Measurements from ENCODE around the gene VPS37D. TPM values are rescaled to one million over a fixed set of nuclear protein-coding genes. Genes with fewer than 3 reads are reported as not detected.

VPS37D gene
- total RNA-seq, 1 experiment from 2014 or later = 4.4 TPM

GRCh38 chr7:73645643-73646174 lies 21.9 kb upstream of the VPS37D start:
- in situ Hi-C loops (cut with HindIII; ENCODE audit: low pct_unique_long_range_greater_than_20kb, low sequenced_read_pairs) = no loop called here
- no TSS peak for BruUV-seq (replicated peaks)
- no peaks in the 10 kb centered on the region for H3K9me3 ChIP-seq (ENCODE audit: control insufficient read depth, insufficient read depth, low read depth, low read length)

More at GRCh38 chr7:73645643-73646174, 21.9 kb upstream of the VPS37D start:
- POLR2A ChIA-PET = interaction anchor here (0.6 kb wide), 2 partner anchors 8 to 50 kb away, joined by 4 read pairs; no protein-coding TSS in a partner anchor
- CTCF ChIA-PET = interaction anchor here (0.6 to 0.7 kb wide), 4 partner anchors 12 to 22 kb away, joined by 3 to 7 read pairs (median 3); partner anchors contain the start of gene VPS37D
- DNase-seq (ENCODE audit: low read depth, low spot score) = no peak
- Histone ChIP-seq H3K4me3 (ENCODE audit: low read depth in 2 of 2, low read length in 2 of 2) (no peak overlapping the region), H3K36me3 (ENCODE audit: control insufficient read depth, insufficient read depth, low read length) (no peaks in the 10 kb centered on the region), H3K27ac (ENCODE audit: low read length) (no peak overlapping the region), H3K27me3 (ENCODE audit: control insufficient read depth, insufficient read depth, low read length) (peaks cover 3% of the 10 kb centered on the region; the same call in 1 of the 2 replicates), H3K4me1 (ENCODE audit: control insufficient read depth, insufficient read depth, low read length) (peaks cover 7% of the 10 kb centered on the region; the same call in 1 of the 2 replicates)
- intact Hi-C loops (cut with micrococcal nuclease; ENCODE audit: unreplicated experiment) = no loop called here
- ATAC-seq = no peak
- TF ChIP-seq TCF7L2 (IDR thresholded peaks at IDR 0.05; ENCODE audit: low read depth, low read length) (no peak), SIN3A (IDR thresholded peaks at IDR 0.05; ENCODE audit: borderline replicate concordance, insufficient read depth, low read depth, low read length) (no peak), POLR2AphosphoS5 (IDR thresholded peaks at IDR 0.05; ENCODE audit: low read depth, low read length) (no peak), REST (IDR thresholded peaks at IDR 0.05; ENCODE audit: insufficient read depth in 1 of 2, low read depth in 2 of 2, low read length in 1 of 2) (no peak), CTCF (IDR thresholded peaks at IDR 0.05) (no peak)
